ENCODE measurements around the gene UNC5B. TPM values are rescaled to one million over a fixed set of nuclear protein-coding genes. Genes with fewer than 3 reads are reported as not detected.
A peak's percentile ranks its signal among the peaks of the same experiment; 100 is the strongest.

The UNC5B gene
- total RNA-seq, 1 donor from 2014 or later = 231 TPM

DNA sequence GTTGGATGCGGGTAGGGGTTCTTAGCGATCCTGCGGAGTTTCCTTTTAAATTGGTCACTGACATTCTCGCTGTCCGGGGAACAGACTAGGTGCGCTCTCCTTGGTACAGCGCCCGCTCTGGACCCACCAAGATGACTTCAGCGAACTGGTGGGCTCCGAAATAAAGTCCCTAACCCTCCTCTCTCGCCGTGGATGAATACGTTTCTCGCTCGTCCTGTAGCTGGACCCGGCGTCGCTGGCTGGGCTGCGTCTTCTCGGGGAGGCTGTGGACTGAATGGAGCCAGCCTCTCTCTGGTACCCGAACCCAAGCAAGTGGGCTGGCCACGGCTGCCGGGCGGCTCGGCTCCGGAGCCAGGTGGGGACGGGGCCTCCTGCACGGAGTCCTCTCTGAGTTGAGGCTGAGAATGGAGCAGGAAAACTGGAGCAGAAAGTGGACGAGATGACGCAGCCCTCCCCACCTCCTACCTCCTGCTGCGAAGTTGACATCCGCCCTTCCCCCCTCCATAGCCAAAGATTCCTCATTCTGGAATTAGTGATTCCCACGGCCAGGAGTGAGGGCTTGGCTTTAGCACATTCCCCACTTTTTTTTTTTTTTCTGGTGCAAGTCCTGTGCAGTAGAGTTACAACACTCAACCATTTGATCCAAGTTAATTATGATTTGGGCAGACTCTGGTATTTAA lies 1.5 kb downstream of the UNC5B start:
- peaks cover 11% of the 10 kb centered on the region for H3K27me3 Mint-ChIP-seq (ENCODE audit: unreplicated experiment)
- H3K4me1 Mint-ChIP-seq (ENCODE audit: unreplicated experiment) = peaks cover 38% of the 10 kb centered on the region
- H3K9me3 Mint-ChIP-seq (ENCODE audit: unreplicated experiment) = no peaks in the 10 kb centered on the region

DNA sequence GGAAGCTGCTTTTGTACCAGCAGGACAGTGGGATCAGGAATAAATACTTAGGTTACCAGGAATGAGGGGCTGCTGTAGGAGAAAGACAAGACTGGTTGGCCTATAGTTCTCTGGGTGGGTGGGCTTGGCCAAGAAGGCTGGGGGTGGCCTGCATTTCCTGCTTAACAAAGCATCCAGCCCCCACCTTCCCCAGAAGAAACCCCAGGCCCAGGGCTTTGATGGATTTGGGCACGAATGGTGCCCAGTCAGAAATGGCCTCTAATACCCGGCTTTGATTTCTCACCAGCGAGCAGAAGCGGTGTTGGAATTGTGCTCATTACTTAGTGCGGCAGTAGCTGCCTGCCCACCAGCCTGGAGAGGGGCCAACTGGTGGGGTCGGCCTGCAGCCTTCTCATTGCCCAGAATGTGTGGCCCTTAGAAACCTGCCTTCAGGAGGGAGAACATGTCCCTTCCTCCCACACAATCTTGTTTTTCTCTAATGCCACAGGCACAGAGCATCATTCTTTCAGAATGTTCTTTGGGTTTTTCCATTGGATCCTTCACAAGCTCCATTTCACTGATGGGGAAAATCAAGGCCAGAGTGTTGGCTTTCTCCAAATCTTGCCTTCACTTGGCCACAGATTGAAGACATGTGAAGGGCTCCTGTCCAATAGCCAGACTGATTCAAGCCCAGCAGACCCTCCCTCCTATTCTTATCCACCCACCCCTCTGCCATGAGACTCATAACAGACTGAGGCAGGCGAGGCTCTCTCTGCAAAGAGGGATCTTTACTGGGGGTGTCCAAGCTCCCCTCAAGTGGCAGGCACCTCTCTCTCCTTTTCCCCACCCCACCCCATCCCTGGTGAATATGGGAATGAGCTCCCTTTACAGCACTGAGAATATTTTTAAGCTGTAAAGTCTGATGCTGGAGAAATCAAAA lies 2.5 kb downstream of the UNC5B start:
- Mint-ChIP-seq H3K4me3 (ENCODE audit: unreplicated experiment) (peak overlapping the region; percentile 100), H3K9me3 (ENCODE audit: unreplicated experiment) (no peaks in the 10 kb centered on the region), H3K27me3 (ENCODE audit: unreplicated experiment) (peaks cover 11% of the 10 kb centered on the region), H3K36me3 (ENCODE audit: low read depth, unreplicated experiment) (peaks cover 20% of the 10 kb centered on the region), H3K4me1 (ENCODE audit: unreplicated experiment) (peaks cover 46% of the 10 kb centered on the region), H3K27ac (ENCODE audit: unreplicated experiment) (peak overlapping the region; percentile 64)
- TF ChIP-seq, protein P1, sequence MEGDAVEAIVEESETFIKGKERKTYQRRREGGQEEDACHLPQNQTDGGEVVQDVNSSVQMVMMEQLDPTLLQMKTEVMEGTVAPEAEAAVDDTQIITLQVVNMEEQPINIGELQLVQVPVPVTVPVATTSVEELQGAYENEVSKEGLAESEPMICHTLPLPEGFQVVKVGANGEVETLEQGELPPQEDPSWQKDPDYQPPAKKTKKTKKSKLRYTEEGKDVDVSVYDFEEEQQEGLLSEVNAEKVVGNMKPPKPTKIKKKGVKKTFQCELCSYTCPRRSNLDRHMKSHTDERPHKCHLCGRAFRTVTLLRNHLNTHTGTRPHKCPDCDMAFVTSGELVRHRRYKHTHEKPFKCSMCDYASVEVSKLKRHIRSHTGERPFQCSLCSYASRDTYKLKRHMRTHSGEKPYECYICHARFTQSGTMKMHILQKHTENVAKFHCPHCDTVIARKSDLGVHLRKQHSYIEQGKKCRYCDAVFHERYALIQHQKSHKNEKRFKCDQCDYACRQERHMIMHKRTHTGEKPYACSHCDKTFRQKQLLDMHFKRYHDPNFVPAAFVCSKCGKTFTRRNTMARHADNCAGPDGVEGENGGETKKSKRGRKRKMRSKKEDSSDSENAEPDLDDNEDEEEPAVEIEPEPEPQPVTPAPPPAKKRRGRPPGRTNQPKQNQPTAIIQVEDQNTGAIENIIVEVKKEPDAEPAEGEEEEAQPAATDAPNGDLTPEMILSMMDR (IDR thresholded peaks at IDR 0.05; ENCODE audit: unreplicated experiment) = no peak
- no peak for DNase-seq (ENCODE audit: low spot score)

More for the DNA sequence above, 1.5 kb downstream of the UNC5B start:
- DNase-seq (ENCODE audit: low spot score) = no peak
- Mint-ChIP-seq H3K36me3 (ENCODE audit: low read depth, unreplicated experiment) (peaks cover 20% of the 10 kb centered on the region), H3K27ac (ENCODE audit: unreplicated experiment) (peak overlapping the region; percentile 64), H3K4me3 (ENCODE audit: unreplicated experiment) (peak overlapping the region; percentile 100)
- TF ChIP-seq, protein P1 (IDR thresholded peaks at IDR 0.05; ENCODE audit: unreplicated experiment) = no peak

DNA sequence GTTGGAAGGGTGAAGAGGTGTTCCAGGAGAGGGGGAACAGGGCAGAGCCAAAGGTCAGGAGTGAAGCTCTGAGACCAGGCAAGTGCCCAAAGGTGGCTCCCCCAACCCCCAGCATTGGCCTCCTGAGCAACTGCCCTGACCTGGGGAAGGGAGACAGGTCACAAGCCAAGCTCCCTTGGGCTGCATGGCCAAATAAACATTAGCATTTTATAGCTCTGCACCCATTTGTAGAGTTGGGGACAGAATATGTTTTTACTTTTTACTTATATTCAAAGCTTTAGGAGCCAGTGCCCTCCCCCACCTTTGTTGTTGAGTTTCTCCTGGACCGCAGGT lies 4.0 kb downstream of the UNC5B start:
- H3K9me3 Mint-ChIP-seq (ENCODE audit: unreplicated experiment) = no peaks in the 10 kb centered on the region
- peak overlapping the region; percentile 100 for H3K4me3 Mint-ChIP-seq (ENCODE audit: unreplicated experiment)
- TF ChIP-seq, protein P1 (IDR thresholded peaks at IDR 0.05; ENCODE audit: unreplicated experiment) = no peak
- peak overlapping the region; percentile 13 for H3K27ac Mint-ChIP-seq (ENCODE audit: unreplicated experiment)
- peaks cover 21% of the 10 kb centered on the region for H3K36me3 Mint-ChIP-seq (ENCODE audit: low read depth, unreplicated experiment)
- H3K27me3 Mint-ChIP-seq (ENCODE audit: unreplicated experiment) = peaks cover 7% of the 10 kb centered on the region
- H3K4me1 Mint-ChIP-seq (ENCODE audit: unreplicated experiment) = peaks cover 58% of the 10 kb centered on the region
- DNase-seq (ENCODE audit: low spot score) = no peak

DNA sequence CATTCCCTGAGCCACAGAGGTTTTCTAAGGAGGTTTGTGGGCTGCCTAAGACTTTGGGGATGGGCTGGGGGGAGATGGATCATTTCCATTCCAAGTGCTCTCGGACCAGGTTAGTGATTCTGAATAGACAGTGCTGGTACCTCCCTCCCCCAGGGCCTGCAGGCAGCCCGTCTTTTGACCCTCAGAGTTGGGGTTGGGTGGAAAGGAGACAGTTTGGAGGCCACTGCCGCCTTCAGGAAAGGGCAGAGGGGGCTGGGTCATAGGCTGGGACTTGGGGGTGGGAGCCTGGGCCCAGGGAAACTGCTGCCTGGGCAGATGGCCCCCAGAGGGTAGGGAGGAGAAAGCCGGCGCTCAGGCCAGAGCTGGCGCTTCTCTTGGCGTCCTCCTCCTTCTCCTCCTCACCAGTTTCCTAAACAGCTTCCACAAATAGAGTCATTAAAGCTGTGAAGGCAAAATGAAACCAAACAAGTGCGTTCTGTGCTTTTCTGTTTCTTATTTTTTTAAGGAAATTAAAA lies 4.4 kb downstream of the UNC5B start:
- peak overlapping the region; percentile 100 for H3K4me3 Mint-ChIP-seq (ENCODE audit: unreplicated experiment)
- DNase-seq (ENCODE audit: low spot score) = no peak
- TF ChIP-seq, protein P1 (IDR thresholded peaks at IDR 0.05; ENCODE audit: unreplicated experiment) = no peak
- H3K27me3 Mint-ChIP-seq (ENCODE audit: unreplicated experiment) = peaks cover 8% of the 10 kb centered on the region
- H3K9me3 Mint-ChIP-seq (ENCODE audit: unreplicated experiment) = no peaks in the 10 kb centered on the region
- peaks cover 22% of the 10 kb centered on the region for H3K36me3 Mint-ChIP-seq (ENCODE audit: low read depth, unreplicated experiment)
- H3K4me1 Mint-ChIP-seq (ENCODE audit: unreplicated experiment) = peaks cover 58% of the 10 kb centered on the region
- peak overlapping the region; percentile 13 for H3K27ac Mint-ChIP-seq (ENCODE audit: unreplicated experiment)
